H1 (cell line): ENCODE results near the gene TMLHE. TPM values are rescaled to one million over a fixed set of nuclear protein-coding genes. Genes with fewer than 3 reads are reported as not detected.
A peak's percentile ranks its signal among the peaks of the same experiment; 100 is the strongest.

Source experiments
- CTCF ChIA-PET: fragments of 300-600 bp; sonication (Branson Sonifier 250); formaldehyde crosslinking; loops from one replicate; lab custom pipeline; 2021; ENCODE audit not compliant: partially characterized antibody; lab: Charles Lee
- POLR2A ChIA-PET: fragments of 300-600 bp; sonication (Branson Sonifier 250); formaldehyde crosslinking; loops from one replicate; lab custom pipeline; 2021; ENCODE audit warnings: inconsistent platforms; ENCODE audit not compliant: partially characterized antibody; lab: Charles Lee
- DNase-seq, 2 experiments: peaks; one replicate each; pipeline versions ENCODE4 v3.0.0 to v3.0.0-alpha.2; 2010 to 2022; ENCODE audit warnings: low spot score in 2 of 2, low read depth in 1 of 2, mixed read lengths in 1 of 2
- FAIRE-seq: peaks from 2 replicates; lab custom pipeline; 2011; peaks lifted over from hg19 to GRCh38; lab: Jason Lieb, UNC
- H2AFZ ChIP-seq: 2 replicates; pipeline ENCODE4 v1.8.1; 2012; ENCODE audit warnings: low read length, inconsistent platforms
- H2AK5ac ChIP-seq: 2 replicates; pipeline ENCODE4 v1.6.1; 2013; ENCODE audit warnings: low read depth, low read length
- H2BK120ac ChIP-seq: replicated peaks from 2 replicates; pipeline ENCODE3; 2013; ENCODE audit warnings: low read depth, low read length, inconsistent platforms
- H2BK12ac ChIP-seq: 2 replicates; pipeline ENCODE4 v1.6.1; 2013; ENCODE audit warnings: low read depth, low read length
- H2BK15ac ChIP-seq: 2 replicates; pipeline ENCODE4 v1.6.1; 2013; ENCODE audit warnings: low read length
- H2BK20ac ChIP-seq: 2 replicates; pipeline ENCODE4 v1.6.1; 2013; ENCODE audit warnings: low read length
- H2BK5ac ChIP-seq: 2 replicates; pipeline ENCODE4 v1.6.1; 2013; ENCODE audit warnings: low read depth, low read length
- H3K14ac ChIP-seq: 2 replicates; pipeline ENCODE4 v1.6.1; 2013; ENCODE audit warnings: inconsistent platforms; ENCODE audit not compliant: insufficient read length
- H3K18ac ChIP-seq: 2 replicates; pipeline ENCODE4 v1.6.1; 2013; ENCODE audit warnings: low read length; ENCODE audit errors: extremely low read depth
- H3K23ac ChIP-seq: 2 replicates; pipeline ENCODE4 v1.6.1; 2013; ENCODE audit warnings: inconsistent platforms; ENCODE audit not compliant: insufficient read length
- H3K23me2 ChIP-seq: 2 replicates; pipeline ENCODE4 v1.6.1; 2013; ENCODE audit warnings: low read depth, low read length
- H3K27ac ChIP-seq: 2 replicates; pipeline ENCODE4 v1.6.1; 2011; ENCODE audit warnings: low read depth, low read length, inconsistent platforms
- H3K27me3 ChIP-seq, 4 experiments: replicated peaks in 1 of 4; 1 replicate in 1 of 4; 2 replicates in 3 of 4; pipeline versions ENCODE4 v1.6.1 to v1.8.1; 2011 to 2013; ENCODE audit warnings: low read length in 3 of 4, mild to moderate bottlenecking in 3 of 4, inconsistent platforms in 2 of 4, mixed read lengths in 2 of 4, moderate library complexity in 1 of 4; ENCODE audit not compliant: control insufficient read depth in 3 of 4, insufficient read depth in 3 of 4; ENCODE audit errors: extremely low read depth in 1 of 4
- H3K36me3 ChIP-seq, 4 experiments: 2 replicates each; pipeline versions ENCODE4 v1.6.1 to v1.8.1; 2011 to 2013; ENCODE audit warnings: mild to moderate bottlenecking in 4 of 4, low read length in 3 of 4, moderate library complexity in 2 of 4, control low read depth in 1 of 4, inconsistent platforms in 1 of 4; ENCODE audit not compliant: insufficient read depth in 4 of 4, control insufficient read depth in 2 of 4
- H3K4ac ChIP-seq: replicated peaks from 2 replicates; pipeline ENCODE3; 2013; ENCODE audit warnings: low read length, low read depth, mixed read lengths, inconsistent platforms; ENCODE audit not compliant: insufficient read length
- H3K4me1 ChIP-seq, 4 experiments: replicated peaks in 1 of 4; 1 replicate in 1 of 4; 2 replicates in 3 of 4; pipeline versions ENCODE4 v1.6.1 to v1.8.1; 2011 to 2013; ENCODE audit warnings: low read length in 3 of 4, inconsistent platforms in 2 of 4, mixed read lengths in 1 of 4; ENCODE audit not compliant: insufficient read depth in 4 of 4, control insufficient read depth in 3 of 4
- H3K4me2 ChIP-seq, 2 experiments: 2 replicates each; pipeline versions ENCODE4 v1.6.1 to v1.8.1; 2011 to 2013; ENCODE audit warnings: low read depth in 2 of 2, low read length in 2 of 2, control low read depth in 1 of 2, inconsistent platforms in 1 of 2, mild to moderate bottlenecking in 1 of 2; ENCODE audit not compliant: insufficient read depth in 1 of 2
- H3K4me3 ChIP-seq, 4 experiments: fragments of 200-600, 300-600 bp in 1 of 4; sonication (generic), shearing (Covaris generic), sonication (Bioruptor Twin) in 1 of 4; 2 replicates each; pipeline versions ENCODE4 v1.5.1 to v1.8.1; 2011 to 2016; ENCODE audit warnings: low read length in 4 of 4, low read depth in 3 of 4, control low read depth in 2 of 4, inconsistent platforms in 2 of 4, mild to moderate bottlenecking in 2 of 4, mixed read lengths in 1 of 4, moderate library complexity in 1 of 4; ENCODE audit not compliant: insufficient read depth in 2 of 4; ENCODE audit errors: extremely low read depth in 1 of 4
- H3K56ac ChIP-seq: replicated peaks from 2 replicates; pipeline ENCODE3; 2013; ENCODE audit warnings: low read depth, mild to moderate bottlenecking, mixed read lengths, low read length, inconsistent platforms; ENCODE audit not compliant: insufficient read length
- H3K79me1 ChIP-seq: 2 replicates; pipeline ENCODE4 v1.6.1; 2013; ENCODE audit warnings: low read depth, low read length, control low read depth
- H3K79me2 ChIP-seq, 2 experiments: 2 replicates each; pipeline versions ENCODE4 v1.6.1 to v1.8.1; 2012 to 2013; ENCODE audit warnings: low read length in 2 of 2, mild to moderate bottlenecking in 2 of 2, inconsistent platforms in 1 of 2; ENCODE audit not compliant: insufficient read depth in 2 of 2, control insufficient read depth in 1 of 2
- H3K9ac ChIP-seq, 4 experiments: replicated peaks in 1 of 4; 1 replicate in 1 of 4; 2 replicates in 3 of 4; pipeline versions ENCODE4 v1.6.1 to v1.8.1; 2011 to 2013; ENCODE audit warnings: low read depth in 3 of 4, low read length in 3 of 4, control low read depth in 2 of 4, mild to moderate bottlenecking in 2 of 4, moderate library complexity in 2 of 4, inconsistent platforms in 1 of 4; ENCODE audit errors: extremely low read depth in 1 of 4
- H3K9me3 ChIP-seq, 2 experiments: 2 replicates each; pipeline versions ENCODE4 v1.6.1 to v1.8.1; 2012 to 2013; ENCODE audit warnings: mild to moderate bottlenecking in 2 of 2, moderate library complexity in 2 of 2, control low read depth in 1 of 2, inconsistent platforms in 1 of 2, low read depth in 1 of 2, low read length in 1 of 2, mixed read lengths in 1 of 2; ENCODE audit not compliant: insufficient read depth in 2 of 2
- H4K20me1 ChIP-seq, 2 experiments: replicated peaks in 1 of 2; 2 replicates each; pipeline versions ENCODE3 to v1.8.1; 2011 to 2013; ENCODE audit warnings: inconsistent platforms in 2 of 2, low read length in 2 of 2, mild to moderate bottlenecking in 1 of 2; ENCODE audit not compliant: insufficient read depth in 2 of 2, control insufficient read depth in 1 of 2
- H4K5ac ChIP-seq: 2 replicates; pipeline ENCODE4 v1.6.1; 2013; ENCODE audit warnings: low read length, low read depth, mixed read lengths, inconsistent platforms; ENCODE audit not compliant: insufficient read length
- H4K8ac ChIP-seq: 2 replicates; pipeline ENCODE4 v1.8.0; 2013; ENCODE audit warnings: mild to moderate bottlenecking, moderate library complexity, low read length, inconsistent platforms; ENCODE audit not compliant: insufficient read depth; ENCODE audit errors: extremely low read depth
- H4K91ac ChIP-seq: replicated peaks from 2 replicates; pipeline ENCODE3; 2013; ENCODE audit warnings: low read length, mixed read lengths, inconsistent platforms; ENCODE audit not compliant: insufficient read length
- SUZ12 ChIP-seq: fragments of 200-600 bp; sonication (generic); IDR thresholded peaks from 2 replicates; pipeline ENCODE4 v1.6.1; 2012; ENCODE audit warnings: mild to moderate bottlenecking, inconsistent platforms, low read length, moderate library complexity, mixed read lengths
- YY1 ChIP-seq: IDR thresholded peaks from 2 replicates; pipeline ENCODE4 v1.6.1; 2011; ENCODE audit warnings: low read depth, mild to moderate bottlenecking, low read length
- WGBS, 2 experiments: shearing (Covaris generic) in 1 of 2; methylation state at CpG; one replicate each; pipeline versions ENCODE4 v1.1.6 to v1.1.7; 2013 to 2015; ENCODE audit warnings: low lambda C conversion rate in 2 of 2, mixed read lengths in 2 of 2, inconsistent platforms in 1 of 2, low coverage in 1 of 2, missing lambda C conversion rate in 1 of 2; ENCODE audit not compliant: insufficient replicate concordance in 2 of 2, insufficient coverage in 1 of 2, insufficient read length in 1 of 2; ENCODE audit errors: extremely low coverage in 1 of 2, missing lambda C conversion rate in 1 of 2; 5-methylcytosine and 5-hydroxymethylcytosine counted together
- polyA plus RNA-seq, 7 experiments: library from polyadenylated mRNA; depleted of rRNA in 3 of 7; stranded (reverse) in 5 of 7; unstranded in 2 of 7; fragments of >200 nt in 5 of 7; fragments of 200-250 nt in 2 of 7; gene quantifications; 1 replicate in 5 of 7; 2 replicates in 1 of 7; 4 replicates in 1 of 7; pipeline versions ENCODE4 v1.2.1 to v1.2.3, GENCODE V29; 2011 to 2013; ENCODE audit warnings: missing spikeins in 2 of 7, mixed read lengths in 2 of 7
- total RNA-seq: library from RNA; stranded (reverse); fragmentation: NEBNext Ultra II Directional; extraction: Animal tissue kit (Norgen Biotek cat#: 25700); gene quantifications from 2 replicates; pipeline ENCODE4 v1.2.1, GENCODE V29; 2021

TMLHE gene
- total and polyA plus RNA-seq, 2 of the 8 experiments (the other 6 are each of a cell fraction or from before 2014, with no cell fraction given) = 9.1 to 10.3 TPM

DNA sequence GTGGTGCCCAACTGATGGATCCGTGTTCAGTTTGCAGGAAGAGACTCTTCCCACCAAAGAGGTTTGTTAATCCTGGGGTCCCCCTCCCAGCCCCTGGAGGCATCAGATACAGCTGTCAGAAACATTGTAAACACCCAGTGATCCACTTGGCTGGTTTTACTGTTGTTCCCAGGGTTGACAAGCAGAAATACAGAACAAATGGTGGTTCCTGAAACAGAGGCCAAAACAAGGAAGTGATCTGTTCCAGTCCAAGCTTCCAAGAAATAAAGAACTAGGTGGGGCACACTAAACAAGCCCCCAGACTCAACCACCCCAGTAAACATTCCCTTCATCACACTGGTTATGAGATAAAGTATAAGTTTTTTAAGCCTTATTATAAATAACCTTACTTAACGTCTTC, 1.4 kb downstream of the TMLHE start:
- Histone ChIP-seq H3K27ac (no peak overlapping the region), H2BK120ac (no peak overlapping the region), H3K4me1 (no peaks in the 10 kb centered on the region), H3K4ac (no peak overlapping the region), H4K5ac (no peak overlapping the region), H3K4me2 (peak overlapping the region in 1 of 2 experiments; percentile 88; a peak in 1 of 4 replicates), H4K20me1 (no peaks in the 10 kb centered on the region), H4K8ac (no peak overlapping the region), H3K56ac (no peak overlapping the region), H3K23ac (no peak overlapping the region), H3K14ac (no peak overlapping the region), H3K79me1 (no peaks in the 10 kb centered on the region), H3K23me2 (0 out of 2 replicates have a peak, but pooled peaks cover 2% of the 10 kb centered on the region), H3K79me2 (peaks cover 0 to 9% of the 10 kb centered on the region in 2 experiments; a peak in 2 of 4 replicates), H2AFZ (no peak overlapping the region), H2AK5ac (no peak overlapping the region), H3K9ac (no peak overlapping the region), H2BK15ac (no peak overlapping the region), H4K91ac (no peak overlapping the region), H3K9me3 (no peaks in the 10 kb centered on the region), H3K36me3 (no peaks in the 10 kb centered on the region), H2BK20ac (no peak overlapping the region), H3K18ac (no peak overlapping the region), H2BK5ac (no peak overlapping the region), H3K27me3 (no peaks in the 10 kb centered on the region), H2BK12ac (no peak overlapping the region), H3K4me3 (peak overlapping the region in 1 of 4 experiments; percentile 82; a peak in 2 of 8 replicates)
- CTCF ChIA-PET = no interaction called here
- POLR2A ChIA-PET = interaction anchor here (1.2 to 1.3 kb wide), 2 partner anchors 17 to 33 kb away, joined by 3 to 4 read pairs; no protein-coding TSS in a partner anchor
- TF ChIP-seq YY1 = no peak
- TF ChIP-seq SUZ12 = no peak
- FAIRE-seq (no peak), DNase-seq (no peak)
- WGBS, 2 experiments = 100% methylated on average over 1 of the region's 2 CpGs; no CpG with 5 or more reads in 1 of the 2 experiments
